ENCODE results near the gene WFDC5.
"Not testable (repeated sequence)": the region's sequence is repeated elsewhere in the genome, so short reads cannot be mapped to it uniquely, and the experiment has no call there.

Gene WFDC5

DNA sequence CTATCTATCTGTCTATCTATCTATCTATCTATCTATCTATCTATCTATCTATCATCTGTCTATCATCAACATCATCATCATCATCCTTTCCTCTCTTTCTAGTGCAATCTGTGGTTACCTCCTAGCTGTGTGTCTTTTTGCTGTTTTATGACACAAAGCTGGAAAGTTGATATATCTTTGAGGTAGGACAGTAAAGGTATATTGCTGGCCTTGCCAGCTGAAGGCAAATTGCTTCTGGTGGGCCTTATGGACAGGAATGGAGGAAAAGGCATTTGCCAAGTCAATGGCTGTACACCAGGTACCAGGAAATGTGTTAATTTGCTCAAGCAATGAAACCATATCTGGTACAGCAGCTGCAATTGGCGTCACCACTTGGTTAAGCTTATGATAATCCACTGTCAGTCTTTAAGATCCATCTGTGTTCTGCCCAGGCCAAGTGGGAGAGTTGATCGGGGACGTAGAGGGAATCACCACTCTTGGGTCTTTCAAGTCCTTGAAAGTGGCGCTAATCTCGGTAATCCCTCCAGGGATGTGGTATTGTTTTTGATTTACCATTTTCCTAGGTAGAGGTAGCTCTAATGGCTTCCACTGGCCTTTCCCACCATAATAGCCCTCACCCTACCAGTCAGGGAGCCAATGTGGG is 24.9 kb upstream of the WFDC5 start:
- H3K4me1 ChIP-seq (ENCODE audit: control insufficient read depth, insufficient read depth, low read length) = not testable (repeated sequence)
- POLR2A ChIA-PET = interaction anchor here (0.6 kb wide), 1 partner anchor 1267 kb away, joined by 4 read pairs; the partner anchor contains the start of gene ELMO2

DNA sequence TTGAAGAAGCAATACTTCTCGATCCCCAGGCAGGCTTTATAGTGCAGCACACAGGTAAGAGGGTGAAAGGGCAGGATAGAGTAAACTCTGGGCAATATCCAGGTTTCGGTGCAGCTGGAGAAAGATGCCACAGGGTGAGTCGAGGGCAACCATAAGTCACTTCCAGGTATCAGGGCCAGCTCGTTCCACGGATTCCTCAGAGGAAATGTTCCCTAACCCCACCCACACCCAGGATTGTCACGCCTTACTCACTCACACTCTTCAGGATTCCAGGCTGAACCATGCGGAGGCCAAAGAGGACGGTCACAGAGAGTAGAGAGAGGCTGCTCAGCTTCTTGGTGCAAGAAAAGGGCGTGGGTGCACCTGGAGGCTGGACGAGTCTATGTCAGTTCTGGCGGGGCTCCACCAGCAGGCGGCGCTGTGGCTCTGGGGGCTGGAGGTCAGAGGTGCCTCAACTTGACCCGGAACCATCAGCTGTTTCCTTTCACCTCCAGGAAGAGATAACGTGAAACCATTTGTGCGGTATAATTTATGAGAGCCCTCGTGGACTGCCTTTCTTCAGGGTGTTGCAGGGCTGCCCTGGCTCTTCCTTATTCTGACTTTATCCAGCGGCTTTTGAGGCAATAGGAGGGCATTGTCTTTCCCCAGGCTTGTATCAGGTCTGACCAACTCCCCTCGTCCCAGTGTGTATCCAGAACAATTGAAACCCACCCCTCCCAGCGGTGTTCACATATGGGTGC is 23.8 kb upstream of the WFDC5 start:
- H3K27ac ChIP-seq (ENCODE audit: extremely low read depth, low read depth, low read length) = no peak overlapping the region
- H3K9me3 ChIP-seq (ENCODE audit: control insufficient read depth, insufficient read depth, low read depth, low read length) = no peaks in the 10 kb centered on the region
- H3K4me1 ChIP-seq (ENCODE audit: control insufficient read depth, insufficient read depth, low read length) = no peaks in the 10 kb centered on the region
- POLR2A ChIA-PET = no interaction called here
- H3K36me3 ChIP-seq (ENCODE audit: control insufficient read depth in 2 of 2, insufficient read depth in 1 of 2, low read length in 2 of 2) = no peaks in the 10 kb centered on the region
- no peak overlapping the region for H3K4me3 ChIP-seq (ENCODE audit: low read depth, low read length)
- CTCF ChIA-PET = interaction anchor here (0.6 to 3.2 kb wide), 40 partner anchors 8 to 632 kb away, joined by 3 to 55 read pairs (median 4); partner anchors contain the start of genes SEMG1 and SEMG2
- TF ChIP-seq, protein P1, sequence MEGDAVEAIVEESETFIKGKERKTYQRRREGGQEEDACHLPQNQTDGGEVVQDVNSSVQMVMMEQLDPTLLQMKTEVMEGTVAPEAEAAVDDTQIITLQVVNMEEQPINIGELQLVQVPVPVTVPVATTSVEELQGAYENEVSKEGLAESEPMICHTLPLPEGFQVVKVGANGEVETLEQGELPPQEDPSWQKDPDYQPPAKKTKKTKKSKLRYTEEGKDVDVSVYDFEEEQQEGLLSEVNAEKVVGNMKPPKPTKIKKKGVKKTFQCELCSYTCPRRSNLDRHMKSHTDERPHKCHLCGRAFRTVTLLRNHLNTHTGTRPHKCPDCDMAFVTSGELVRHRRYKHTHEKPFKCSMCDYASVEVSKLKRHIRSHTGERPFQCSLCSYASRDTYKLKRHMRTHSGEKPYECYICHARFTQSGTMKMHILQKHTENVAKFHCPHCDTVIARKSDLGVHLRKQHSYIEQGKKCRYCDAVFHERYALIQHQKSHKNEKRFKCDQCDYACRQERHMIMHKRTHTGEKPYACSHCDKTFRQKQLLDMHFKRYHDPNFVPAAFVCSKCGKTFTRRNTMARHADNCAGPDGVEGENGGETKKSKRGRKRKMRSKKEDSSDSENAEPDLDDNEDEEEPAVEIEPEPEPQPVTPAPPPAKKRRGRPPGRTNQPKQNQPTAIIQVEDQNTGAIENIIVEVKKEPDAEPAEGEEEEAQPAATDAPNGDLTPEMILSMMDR (tag by site-specific recombination; IDR thresholded peaks at IDR 0.05) = peak; percentile 39; the same call in 1 of the 2 replicates
- TF ChIP-seq, protein P2, sequence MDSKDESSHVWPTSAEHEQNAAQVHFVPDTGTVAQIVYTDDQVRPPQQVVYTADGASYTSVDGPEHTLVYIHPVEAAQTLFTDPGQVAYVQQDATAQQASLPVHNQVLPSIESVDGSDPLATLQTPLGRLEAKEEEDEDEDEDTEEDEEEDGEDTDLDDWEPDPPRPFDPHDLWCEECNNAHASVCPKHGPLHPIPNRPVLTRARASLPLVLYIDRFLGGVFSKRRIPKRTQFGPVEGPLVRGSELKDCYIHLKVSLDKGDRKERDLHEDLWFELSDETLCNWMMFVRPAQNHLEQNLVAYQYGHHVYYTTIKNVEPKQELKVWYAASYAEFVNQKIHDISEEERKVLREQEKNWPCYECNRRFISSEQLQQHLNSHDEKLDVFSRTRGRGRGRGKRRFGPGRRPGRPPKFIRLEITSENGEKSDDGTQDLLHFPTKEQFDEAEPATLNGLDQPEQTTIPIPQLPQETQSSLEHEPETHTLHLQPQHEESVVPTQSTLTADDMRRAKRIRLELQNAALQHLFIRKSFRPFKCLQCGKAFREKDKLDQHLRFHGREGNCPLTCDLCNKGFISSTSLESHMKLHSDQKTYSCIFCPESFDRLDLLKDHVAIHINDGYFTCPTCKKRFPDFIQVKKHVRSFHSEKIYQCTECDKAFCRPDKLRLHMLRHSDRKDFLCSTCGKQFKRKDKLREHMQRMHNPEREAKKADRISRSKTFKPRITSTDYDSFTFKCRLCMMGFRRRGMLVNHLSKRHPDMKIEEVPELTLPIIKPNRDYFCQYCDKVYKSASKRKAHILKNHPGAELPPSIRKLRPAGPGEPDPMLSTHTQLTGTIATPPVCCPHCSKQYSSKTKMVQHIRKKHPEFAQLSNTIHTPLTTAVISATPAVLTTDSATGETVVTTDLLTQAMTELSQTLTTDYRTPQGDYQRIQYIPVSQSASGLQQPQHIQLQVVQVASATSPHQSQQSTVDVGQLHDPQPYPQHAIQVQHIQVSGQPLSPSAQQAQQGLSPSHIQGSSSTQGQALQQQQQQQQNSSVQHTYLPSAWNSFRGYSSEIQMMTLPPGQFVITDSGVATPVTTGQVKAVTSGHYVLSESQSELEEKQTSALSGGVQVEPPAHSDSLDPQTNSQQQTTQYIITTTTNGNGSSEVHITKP (tag by site-specific recombination; IDR thresholded peaks at IDR 0.05) = peak; percentile 19; the same call in 1 of the 2 replicates
- no peak for TF ChIP-seq GFI1B (tag by site-specific recombination; IDR thresholded peaks at IDR 0.05)
- TF ChIP-seq, protein P3, sequence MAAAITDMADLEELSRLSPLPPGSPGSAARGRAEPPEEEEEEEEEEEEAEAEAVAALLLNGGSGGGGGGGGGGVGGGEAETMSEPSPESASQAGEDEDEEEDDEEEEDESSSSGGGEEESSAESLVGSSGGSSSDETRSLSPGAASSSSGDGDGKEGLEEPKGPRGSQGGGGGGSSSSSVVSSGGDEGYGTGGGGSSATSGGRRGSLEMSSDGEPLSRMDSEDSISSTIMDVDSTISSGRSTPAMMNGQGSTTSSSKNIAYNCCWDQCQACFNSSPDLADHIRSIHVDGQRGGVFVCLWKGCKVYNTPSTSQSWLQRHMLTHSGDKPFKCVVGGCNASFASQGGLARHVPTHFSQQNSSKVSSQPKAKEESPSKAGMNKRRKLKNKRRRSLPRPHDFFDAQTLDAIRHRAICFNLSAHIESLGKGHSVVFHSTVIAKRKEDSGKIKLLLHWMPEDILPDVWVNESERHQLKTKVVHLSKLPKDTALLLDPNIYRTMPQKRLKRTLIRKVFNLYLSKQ (tag by site-specific recombination; IDR thresholded peaks at IDR 0.05; ENCODE audit: borderline replicate concordance) = no peak
- TF ChIP-seq SETDB1 (IDR thresholded peaks at IDR 0.05; ENCODE audit: insufficient read length, low read length) = peak; percentile 45
- TF ChIP-seq ZNF654 (tag by site-specific recombination; IDR thresholded peaks at IDR 0.05; ENCODE audit: low read depth) = peak; percentile 55

More for the DNA sequence above, 24.9 kb upstream of the WFDC5 start:
- CTCF ChIA-PET = interaction anchor here (0.6 to 3.2 kb wide), 28 partner anchors 9 to 845 kb away, joined by 3 to 55 read pairs (median 4); partner anchors contain the start of gene SEMG2
- not testable (repeated sequence) for H3K4me3 ChIP-seq (ENCODE audit: low read depth, low read length); H3K36me3 ChIP-seq (ENCODE audit: control insufficient read depth in 2 of 2, insufficient read depth in 1 of 2, low read length in 2 of 2); H3K9me3 ChIP-seq (ENCODE audit: control insufficient read depth, insufficient read depth, low read depth, low read length); H3K27ac ChIP-seq (ENCODE audit: extremely low read depth, low read depth, low read length)
- TF ChIP-seq ZNF157 (tag by site-specific recombination; IDR thresholded peaks at IDR 0.05) = peak; percentile 93

DNA sequence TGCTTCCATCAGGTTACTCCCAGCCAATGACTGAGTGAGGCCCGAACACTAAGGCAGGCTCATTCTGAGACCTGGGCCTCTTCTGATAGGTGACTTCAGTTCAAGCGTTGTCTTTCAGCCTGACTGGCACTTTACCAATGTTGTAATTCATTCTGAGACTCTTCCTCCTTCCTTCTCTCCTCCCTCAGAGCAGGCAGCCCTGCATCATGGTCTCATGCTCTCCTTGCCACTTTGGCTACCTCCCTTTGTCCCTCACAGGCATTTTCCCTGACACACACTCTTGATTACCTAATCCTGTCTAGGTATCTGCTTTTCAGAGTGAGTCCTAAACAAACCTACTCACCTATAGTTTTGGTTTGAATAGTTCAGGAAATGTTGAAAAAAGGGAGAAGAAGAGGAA is 21.9 kb upstream of the WFDC5 start:
- ChIA-PET CTCF (interaction anchor here (0.9 to 1.0 kb wide), 2 partner anchors 154 to 157 kb away, joined by 3 to 4 read pairs; no protein-coding TSS in a partner anchor), POLR2A (no interaction called here)
- Histone ChIP-seq H3K27ac (ENCODE audit: extremely low read depth, low read depth, low read length) (no peak overlapping the region), H3K4me3 (ENCODE audit: low read depth, low read length) (no peak overlapping the region), H3K4me1 (ENCODE audit: control insufficient read depth, insufficient read depth, low read length) (no peaks in the 10 kb centered on the region), H3K9me3 (ENCODE audit: control insufficient read depth, insufficient read depth, low read depth, low read length) (no peaks in the 10 kb centered on the region), H3K36me3 (ENCODE audit: control insufficient read depth in 2 of 2, insufficient read depth in 1 of 2, low read length in 2 of 2) (no peaks in the 10 kb centered on the region)
- no peak for TF ChIP-seq SETDB1 (IDR thresholded peaks at IDR 0.05; ENCODE audit: insufficient read length, low read length)
- no peak for TF ChIP-seq ZNF670 (tag by site-specific recombination; IDR thresholded peaks at IDR 0.05; ENCODE audit: low read depth)
- TF ChIP-seq, protein P4, sequence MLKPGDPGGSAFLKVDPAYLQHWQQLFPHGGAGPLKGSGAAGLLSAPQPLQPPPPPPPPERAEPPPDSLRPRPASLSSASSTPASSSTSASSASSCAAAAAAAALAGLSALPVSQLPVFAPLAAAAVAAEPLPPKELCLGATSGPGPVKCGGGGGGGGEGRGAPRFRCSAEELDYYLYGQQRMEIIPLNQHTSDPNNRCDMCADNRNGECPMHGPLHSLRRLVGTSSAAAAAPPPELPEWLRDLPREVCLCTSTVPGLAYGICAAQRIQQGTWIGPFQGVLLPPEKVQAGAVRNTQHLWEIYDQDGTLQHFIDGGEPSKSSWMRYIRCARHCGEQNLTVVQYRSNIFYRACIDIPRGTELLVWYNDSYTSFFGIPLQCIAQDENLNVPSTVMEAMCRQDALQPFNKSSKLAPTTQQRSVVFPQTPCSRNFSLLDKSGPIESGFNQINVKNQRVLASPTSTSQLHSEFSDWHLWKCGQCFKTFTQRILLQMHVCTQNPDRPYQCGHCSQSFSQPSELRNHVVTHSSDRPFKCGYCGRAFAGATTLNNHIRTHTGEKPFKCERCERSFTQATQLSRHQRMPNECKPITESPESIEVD (tag by site-specific recombination; IDR thresholded peaks at IDR 0.05) = no peak
- TF ChIP-seq, protein P5, sequence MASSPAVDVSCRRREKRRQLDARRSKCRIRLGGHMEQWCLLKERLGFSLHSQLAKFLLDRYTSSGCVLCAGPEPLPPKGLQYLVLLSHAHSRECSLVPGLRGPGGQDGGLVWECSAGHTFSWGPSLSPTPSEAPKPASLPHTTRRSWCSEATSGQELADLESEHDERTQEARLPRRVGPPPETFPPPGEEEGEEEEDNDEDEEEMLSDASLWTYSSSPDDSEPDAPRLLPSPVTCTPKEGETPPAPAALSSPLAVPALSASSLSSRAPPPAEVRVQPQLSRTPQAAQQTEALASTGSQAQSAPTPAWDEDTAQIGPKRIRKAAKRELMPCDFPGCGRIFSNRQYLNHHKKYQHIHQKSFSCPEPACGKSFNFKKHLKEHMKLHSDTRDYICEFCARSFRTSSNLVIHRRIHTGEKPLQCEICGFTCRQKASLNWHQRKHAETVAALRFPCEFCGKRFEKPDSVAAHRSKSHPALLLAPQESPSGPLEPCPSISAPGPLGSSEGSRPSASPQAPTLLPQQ (tag by site-specific recombination; IDR thresholded peaks at IDR 0.05) = no peak
- TF ChIP-seq, protein P6, sequence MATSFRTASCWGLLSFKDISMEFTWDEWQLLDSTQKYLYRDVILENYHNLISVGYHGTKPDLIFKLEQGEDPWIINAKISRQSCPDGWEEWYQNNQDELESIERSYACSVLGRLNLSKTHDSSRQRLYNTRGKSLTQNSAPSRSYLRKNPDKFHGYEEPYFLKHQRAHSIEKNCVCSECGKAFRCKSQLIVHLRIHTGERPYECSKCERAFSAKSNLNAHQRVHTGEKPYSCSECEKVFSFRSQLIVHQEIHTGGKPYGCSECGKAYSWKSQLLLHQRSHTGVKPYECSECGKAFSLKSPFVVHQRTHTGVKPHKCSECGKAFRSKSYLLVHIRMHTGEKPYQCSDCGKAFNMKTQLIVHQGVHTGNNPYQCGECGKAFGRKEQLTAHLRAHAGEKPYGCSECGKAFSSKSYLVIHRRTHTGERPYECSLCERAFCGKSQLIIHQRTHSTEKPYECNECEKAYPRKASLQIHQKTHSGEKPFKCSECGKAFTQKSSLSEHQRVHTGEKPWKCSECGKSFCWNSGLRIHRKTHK (tag by site-specific recombination; IDR thresholded peaks at IDR 0.05) = no peak
- TF ChIP-seq KLF10 (tag by site-specific recombination; IDR thresholded peaks at IDR 0.05) = no peak
- TF ChIP-seq KLF9 (tag by site-specific recombination; IDR thresholded peaks at IDR 0.05; ENCODE audit: low read depth) = no peak
- TF ChIP-seq, protein P7, sequence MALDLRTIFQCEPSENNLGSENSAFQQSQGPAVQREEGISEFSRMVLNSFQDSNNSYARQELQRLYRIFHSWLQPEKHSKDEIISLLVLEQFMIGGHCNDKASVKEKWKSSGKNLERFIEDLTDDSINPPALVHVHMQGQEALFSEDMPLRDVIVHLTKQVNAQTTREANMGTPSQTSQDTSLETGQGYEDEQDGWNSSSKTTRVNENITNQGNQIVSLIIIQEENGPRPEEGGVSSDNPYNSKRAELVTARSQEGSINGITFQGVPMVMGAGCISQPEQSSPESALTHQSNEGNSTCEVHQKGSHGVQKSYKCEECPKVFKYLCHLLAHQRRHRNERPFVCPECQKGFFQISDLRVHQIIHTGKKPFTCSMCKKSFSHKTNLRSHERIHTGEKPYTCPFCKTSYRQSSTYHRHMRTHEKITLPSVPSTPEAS (tag by site-specific recombination; IDR thresholded peaks at IDR 0.05) = no peak
